Measurements from ENCODE around the gene RSAD2. TPM values are rescaled to one million over a fixed set of nuclear protein-coding genes. Genes with fewer than 3 reads are reported as not detected.
"Not testable (repeated sequence)": the region's sequence is repeated elsewhere in the genome, so short reads cannot be mapped to it uniquely, and the experiment has no call there.

The RSAD2 gene
- polyA plus RNA-seq, 1 donor from 2014 or later = 1.2 TPM

GRCh38 chr2:6888724-6889123 lies 11.1 kb downstream of the RSAD2 start:
- no peaks in the 10 kb centered on the region for H3K27me3 ChIP-seq (ENCODE audit: insufficient read depth, low read depth, low read length)
- no peaks in the 10 kb centered on the region for H3F3A ChIP-seq (ENCODE audit: insufficient read depth, low read length, poor library complexity, severe bottlenecking)
- H3K36me3 ChIP-seq (ENCODE audit: insufficient read depth, low read length) = no peaks in the 10 kb centered on the region
- no peaks in the 10 kb centered on the region for H4K20me1 ChIP-seq (ENCODE audit: insufficient read depth)
- no peaks in the 10 kb centered on the region for H3K79me2 ChIP-seq (replicated peaks; ENCODE audit: insufficient read depth, low read length)
- H2AFZ ChIP-seq (ENCODE audit: low read depth, low read length) = no peak overlapping the region
- H3K4me2 ChIP-seq (ENCODE audit: low read length) = no peak overlapping the region
- H3K9me3 ChIP-seq (ENCODE audit: low read length) = no peaks in the 10 kb centered on the region
- TF ChIP-seq MXI1 (conservative IDR thresholded peaks at IDR 0.05; ENCODE audit: poor library complexity, severe bottlenecking) (no peak), EZH2 (IDR thresholded peaks at IDR 0.05; ENCODE audit: borderline replicate concordance, insufficient read depth, low read length, poor library complexity, severe bottlenecking) (no peak), TAF1 (IDR thresholded peaks at IDR 0.05; ENCODE audit: low read depth) (no peak)
- no peak overlapping the region for H3K27ac ChIP-seq (ENCODE audit: low read length)
- H3K9ac ChIP-seq (ENCODE audit: low read length) = no peak overlapping the region
- no peak overlapping the region for H3K4me3 ChIP-seq (ENCODE audit: low read length)
- no peaks in the 10 kb centered on the region for H3K9me2 ChIP-seq (ENCODE audit: insufficient read depth, low read length)

- Histone ChIP-seq H3K9me2 (ENCODE audit: insufficient read depth, low read length) (no peaks in the 10 kb centered on the region), H3F3A (ENCODE audit: insufficient read depth, low read length, poor library complexity, severe bottlenecking) (no peaks in the 10 kb centered on the region), H2AFZ (ENCODE audit: low read depth, low read length) (no peak overlapping the region), H3K4me2 (ENCODE audit: low read length) (no peak overlapping the region), H3K27me3 (ENCODE audit: insufficient read depth, low read depth, low read length) (no peaks in the 10 kb centered on the region), H3K36me3 (ENCODE audit: insufficient read depth, low read length) (no peaks in the 10 kb centered on the region), H3K9me3 (ENCODE audit: low read length) (no peaks in the 10 kb centered on the region), H3K9ac (ENCODE audit: low read length) (no peak overlapping the region), H3K27ac (ENCODE audit: low read length) (no peak overlapping the region), H3K4me3 (ENCODE audit: low read length) (no peak overlapping the region), H3K79me2 (replicated peaks; ENCODE audit: insufficient read depth, low read length) (no peaks in the 10 kb centered on the region), H4K20me1 (ENCODE audit: insufficient read depth) (no peaks in the 10 kb centered on the region)
- TF ChIP-seq EP300 (conservative IDR thresholded peaks at IDR 0.05; ENCODE audit: poor library complexity, severe bottlenecking) = no peak
Measured at GRCh38 chr2:6893876-6894482, 16.4 kb downstream of the RSAD2 start.

- Histone ChIP-seq H3K4me3 (ENCODE audit: low read length) (no peak overlapping the region), H3K79me2 (replicated peaks; ENCODE audit: insufficient read depth, low read length) (no peaks in the 10 kb centered on the region), H3K9ac (ENCODE audit: low read length) (no peak overlapping the region), H2AFZ (ENCODE audit: low read depth, low read length) (no peak overlapping the region), H3K27ac (ENCODE audit: low read length) (no peak overlapping the region), H3K27me3 (ENCODE audit: insufficient read depth, low read depth, low read length) (no peaks in the 10 kb centered on the region), H4K20me1 (ENCODE audit: insufficient read depth) (no peaks in the 10 kb centered on the region), H3K36me3 (ENCODE audit: insufficient read depth, low read length) (no peaks in the 10 kb centered on the region), H3F3A (ENCODE audit: insufficient read depth, low read length, poor library complexity, severe bottlenecking) (no peaks in the 10 kb centered on the region), H3K9me2 (ENCODE audit: insufficient read depth, low read length) (no peaks in the 10 kb centered on the region), H3K4me2 (ENCODE audit: low read length) (no peak overlapping the region), H3K9me3 (ENCODE audit: low read length) (no peaks in the 10 kb centered on the region)
- TF ChIP-seq TAF1 (IDR thresholded peaks at IDR 0.05; ENCODE audit: low read depth) (no peak), MXI1 (conservative IDR thresholded peaks at IDR 0.05; ENCODE audit: poor library complexity, severe bottlenecking) (no peak), CTCF (IDR thresholded peaks at IDR 0.05; ENCODE audit: poor library complexity, severe bottlenecking) (peak; percentile 64), RAD21 (conservative IDR thresholded peaks at IDR 0.05) (peak; percentile 58), SMC3 (conservative IDR thresholded peaks at IDR 0.05; ENCODE audit: poor library complexity) (peak; percentile 42), EP300 (conservative IDR thresholded peaks at IDR 0.05; ENCODE audit: poor library complexity, severe bottlenecking) (no peak)
Measured at GRCh38 chr2:6896930-6897759, 19.6 kb downstream of the RSAD2 start.

- H3K9me3 ChIP-seq (ENCODE audit: low read length); H2AFZ ChIP-seq (ENCODE audit: low read depth, low read length); H3F3A ChIP-seq (ENCODE audit: insufficient read depth, low read length, poor library complexity, severe bottlenecking); H3K4me3 ChIP-seq (ENCODE audit: low read length); H3K79me2 ChIP-seq (replicated peaks; ENCODE audit: insufficient read depth, low read length); H4K20me1 ChIP-seq (ENCODE audit: insufficient read depth); H3K36me3 ChIP-seq (ENCODE audit: insufficient read depth, low read length); H3K27me3 ChIP-seq (ENCODE audit: insufficient read depth, low read depth, low read length); H3K9me2 ChIP-seq (ENCODE audit: insufficient read depth, low read length); H3K4me2 ChIP-seq (ENCODE audit: low read length); H3K9ac ChIP-seq (ENCODE audit: low read length); H3K27ac ChIP-seq (ENCODE audit: low read length): not testable (repeated sequence)
Measured at GRCh38 chr2:6902581-6902980, 25.0 kb downstream of the RSAD2 start.

All from neural cell (in vitro differentiated cells).